ENCODE measurements around the gene MACROD1. TPM values are rescaled to one million over a fixed set of nuclear protein-coding genes. Genes with fewer than 3 reads are reported as not detected.

Gene MACROD1
- total and polyA plus RNA-seq, 2 of the 13 experiments (the other 11 are each of a cell fraction or from before 2014, with no cell fraction given), result 23.1 to 34.5 TPM

DNA sequence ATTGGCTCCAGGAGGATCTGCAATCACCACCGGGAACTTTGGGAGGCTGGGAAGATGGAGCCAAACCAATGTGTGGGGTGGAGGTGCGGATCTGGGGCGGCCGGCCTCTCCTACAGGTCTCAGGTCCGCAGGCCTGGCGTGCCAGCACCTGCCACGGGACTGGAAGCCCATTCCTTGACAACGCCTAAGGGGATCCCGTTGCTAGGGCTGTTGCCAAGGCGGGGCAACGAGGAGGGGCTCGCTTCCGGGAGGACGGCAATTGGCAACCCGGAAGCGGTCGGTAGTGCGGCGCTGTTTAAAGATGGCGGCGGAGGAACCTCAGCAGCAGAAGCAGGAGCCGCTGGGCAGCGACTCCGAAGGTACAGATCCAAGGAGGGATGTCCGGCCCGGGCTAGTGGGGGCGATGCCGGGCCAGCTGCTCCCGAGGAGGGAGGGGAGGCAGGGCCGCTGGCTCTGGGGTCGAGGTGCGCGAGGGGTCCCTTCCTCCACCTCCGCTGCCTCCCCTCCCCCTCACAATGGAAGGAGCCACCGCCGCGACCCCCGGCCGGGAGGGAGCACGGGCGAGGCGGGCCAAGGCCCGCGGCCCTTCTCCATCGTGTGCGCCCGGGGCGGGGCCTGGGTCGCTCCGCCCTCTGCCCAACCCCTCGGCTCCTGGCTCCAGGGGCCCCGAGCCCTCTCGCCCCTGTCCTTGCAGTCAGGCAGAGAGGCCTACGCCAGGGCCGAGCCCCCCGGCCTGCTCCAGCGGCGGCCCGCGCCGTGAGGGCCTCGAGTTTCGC is 179.6 kb downstream of the MACROD1 start, which contains the start of gene OTUB1 (continued):
- TF ChIP-seq ZNF124 (CRISPR knock-in tag; IDR thresholded peaks at IDR 0.05) (0 out of 2 replicates have a peak, but pooled peaks have one; percentile 24), HDAC2 (CRISPR knock-in tag; IDR thresholded peaks at IDR 0.05) (peak; percentile 47), MAZ (IDR thresholded peaks at IDR 0.05; ENCODE audit: borderline replicate concordance, low read depth, low read length) (peak; percentile 92; the same call in 1 of the 2 replicates), MAZ (CRISPR knock-in tag; IDR thresholded peaks at IDR 0.05; ENCODE audit: low read depth) (peak; percentile 91), ZNF558 (CRISPR knock-in tag; IDR thresholded peaks at IDR 0.05; ENCODE audit: borderline replicate concordance) (peak; percentile 85; the same call in 1 of the 2 replicates), ZBED4 (CRISPR knock-in tag; IDR thresholded peaks at IDR 0.05; ENCODE audit: borderline replicate concordance) (no peak), HHEX (CRISPR knock-in tag; IDR thresholded peaks at IDR 0.05) (no peak), ZNF460 (CRISPR knock-in tag; IDR thresholded peaks at IDR 0.05; ENCODE audit: borderline replicate concordance) (no peak), HOXA3 (CRISPR knock-in tag; IDR thresholded peaks at IDR 0.05) (peak; percentile 87), ZNF530 (CRISPR knock-in tag; IDR thresholded peaks at IDR 0.05; ENCODE audit: low read depth) (no peak), ZNF672 (CRISPR knock-in tag; IDR thresholded peaks at IDR 0.05) (no peak), FUBP1 (CRISPR knock-in tag; IDR thresholded peaks at IDR 0.05; ENCODE audit: borderline replicate concordance) (no peak), RORA (CRISPR knock-in tag; IDR thresholded peaks at IDR 0.05) (no peak), SP4 (CRISPR knock-in tag; IDR thresholded peaks at IDR 0.05) (peak; percentile 90), YEATS4 (CRISPR knock-in tag; IDR thresholded peaks at IDR 0.05; ENCODE audit: borderline replicate concordance) (peak; percentile 89), FOXA3 (CRISPR knock-in tag; IDR thresholded peaks at IDR 0.05) (peak; percentile 59; the same call in 1 of the 2 replicates), NCOA5 (CRISPR knock-in tag; IDR thresholded peaks at IDR 0.05) (no peak), ZNF563 (CRISPR knock-in tag; IDR thresholded peaks at IDR 0.05) (no peak; the same call in none of the 2 replicates), HOMEZ (CRISPR knock-in tag; IDR thresholded peaks at IDR 0.05; ENCODE audit: low read depth) (no peak), HDAC6 (IDR thresholded peaks at IDR 0.05; ENCODE audit: low read depth, low read length) (no peak)
- TF ChIP-seq, protein P1, sequence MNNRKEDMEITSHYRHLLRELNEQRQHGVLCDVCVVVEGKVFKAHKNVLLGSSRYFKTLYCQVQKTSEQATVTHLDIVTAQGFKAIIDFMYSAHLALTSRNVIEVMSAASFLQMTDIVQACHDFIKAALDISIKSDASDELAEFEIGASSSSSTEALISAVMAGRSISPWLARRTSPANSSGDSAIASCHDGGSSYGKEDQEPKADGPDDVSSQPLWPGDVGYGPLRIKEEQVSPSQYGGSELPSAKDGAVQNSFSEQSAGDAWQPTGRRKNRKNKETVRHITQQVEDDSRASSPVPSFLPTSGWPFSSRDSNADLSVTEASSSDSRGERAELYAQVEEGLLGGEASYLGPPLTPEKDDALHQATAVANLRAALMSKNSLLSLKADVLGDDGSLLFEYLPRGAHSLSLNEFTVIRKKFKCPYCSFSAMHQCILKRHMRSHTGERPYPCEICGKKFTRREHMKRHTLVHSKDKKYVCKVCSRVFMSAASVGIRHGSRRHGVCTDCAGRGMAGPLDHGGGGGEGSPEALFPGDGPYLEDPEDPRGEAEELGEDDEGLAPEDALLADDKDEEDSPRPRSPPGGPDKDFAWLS (CRISPR knock-in tag; IDR thresholded peaks at IDR 0.05; ENCODE audit: borderline replicate concordance), result no peak

Data from HepG2 (cell line).